NCI-H510A treated with DMSO at 0.1 percent for 48 hours (cell line): ENCODE data around the gene CORO2B.

Experiments used
- DNase-seq: peaks from one replicate; lab custom pipeline; 2025; lab: John Stamatoyannopoulos, UW

Gene CORO2B

DNA sequence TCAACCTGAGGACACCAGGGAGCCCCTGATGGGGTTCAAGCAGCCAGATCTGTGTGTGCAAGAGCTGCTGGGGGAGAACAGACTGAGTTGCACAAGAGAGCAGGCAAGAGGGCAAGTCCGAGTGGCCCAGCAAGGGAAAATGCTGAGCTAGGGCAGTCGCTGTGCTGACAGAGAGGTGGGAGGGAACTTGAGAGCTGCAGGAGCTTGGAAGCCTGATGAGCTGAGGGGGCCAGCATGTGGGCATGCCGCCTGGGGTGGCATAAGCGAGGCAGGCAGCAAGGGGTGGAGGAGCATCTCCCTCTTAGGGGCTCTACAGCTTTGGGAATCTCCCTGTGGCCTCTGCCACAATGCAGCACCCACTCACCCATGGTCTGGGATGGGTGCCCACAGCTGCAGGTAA, 4.7 kb upstream of the CORO2B start:
- no peak for DNase-seq

DNA sequence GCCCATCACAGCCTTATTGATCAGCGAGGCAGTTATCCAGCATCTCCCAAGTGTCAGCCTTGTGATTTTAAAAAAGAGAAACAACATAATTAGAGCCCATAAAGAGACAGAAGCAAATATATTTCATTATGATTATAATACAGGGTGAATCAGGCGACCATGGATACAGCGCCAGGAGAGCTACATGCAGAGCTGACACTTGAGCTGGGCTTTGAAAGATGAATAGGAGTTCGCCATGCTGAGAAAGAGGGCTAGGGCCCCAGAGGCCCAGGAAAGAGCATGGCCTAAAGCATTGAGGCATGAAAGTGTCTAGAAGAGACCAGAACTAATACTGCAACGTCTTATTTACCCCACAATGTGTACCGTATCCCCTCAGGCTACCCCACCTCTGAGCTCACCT, 4.2 kb upstream of the CORO2B start:
- no peak for DNase-seq

DNA sequence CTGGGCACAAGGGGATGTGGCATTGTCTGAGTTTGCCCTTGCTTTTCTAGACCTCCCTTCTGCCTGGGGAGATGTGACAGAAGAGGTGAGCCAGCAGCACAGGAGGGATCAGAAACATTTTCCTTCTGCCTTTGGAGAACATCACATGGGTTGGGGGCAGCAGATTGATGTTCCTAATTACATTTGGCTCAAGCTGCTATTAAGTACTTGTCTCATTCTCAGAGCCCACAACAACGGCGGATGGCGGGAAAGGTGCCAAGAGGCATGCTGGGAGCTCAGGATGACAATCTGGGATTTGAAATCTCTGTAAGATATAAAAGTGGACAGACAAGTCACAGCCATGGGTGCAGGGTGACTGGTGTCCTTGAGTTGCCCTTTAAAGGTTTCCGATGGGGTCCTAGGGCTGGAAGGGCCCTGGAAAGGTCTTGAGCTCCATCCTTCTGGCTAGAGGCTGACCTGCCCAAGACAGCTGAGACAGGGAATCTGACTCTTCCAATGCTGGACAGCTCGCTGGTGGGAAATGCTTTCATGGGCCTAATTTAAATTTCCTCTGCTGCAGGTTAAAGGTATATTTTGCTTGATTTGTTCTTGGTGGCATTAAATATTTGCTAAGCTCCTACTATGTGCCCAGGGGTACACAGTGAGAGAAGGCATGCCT, 2.4 kb upstream of the CORO2B start:
- no peak for DNase-seq

DNA sequence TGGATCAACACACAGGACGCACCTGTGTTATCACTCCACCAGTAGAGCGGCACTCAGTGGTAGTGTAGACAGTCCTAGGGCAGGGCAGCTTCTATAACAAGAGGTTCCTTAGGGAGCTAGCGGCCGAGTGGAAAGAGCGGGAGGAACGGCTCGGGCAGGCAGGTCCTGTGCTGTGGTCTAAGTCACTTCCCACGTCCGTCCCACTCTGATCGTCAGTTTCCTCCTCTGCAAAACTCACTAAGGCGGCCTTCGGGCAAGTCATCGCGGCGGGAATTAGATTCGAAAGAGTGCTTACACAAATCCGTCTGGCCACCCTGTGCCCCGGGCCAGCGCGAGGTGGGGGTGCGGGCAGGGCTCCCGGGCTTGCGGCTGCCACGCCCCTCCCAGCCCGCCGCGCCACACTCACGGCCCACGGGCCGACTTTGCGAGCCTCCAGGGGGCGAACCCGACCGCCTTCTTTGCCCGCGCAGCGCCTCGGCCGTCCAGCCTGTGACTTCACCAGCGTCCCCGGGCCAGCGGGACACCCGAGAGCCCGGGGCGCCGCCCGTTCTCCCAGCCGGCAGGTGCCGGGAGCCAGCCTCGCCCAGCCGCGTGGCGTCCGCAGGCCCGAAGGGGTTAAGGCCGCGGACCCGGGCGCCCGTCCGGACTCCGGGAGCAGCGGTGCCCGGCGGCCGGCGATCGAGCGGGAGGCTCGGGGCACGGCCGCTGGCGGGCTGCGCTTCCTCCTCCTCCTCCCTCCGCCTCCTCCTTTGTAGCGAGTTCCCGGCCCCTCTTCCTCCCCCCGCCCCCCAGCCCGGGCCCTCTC, 416 bp upstream of the CORO2B start:
- peak; percentile 34 for DNase-seq

DNA sequence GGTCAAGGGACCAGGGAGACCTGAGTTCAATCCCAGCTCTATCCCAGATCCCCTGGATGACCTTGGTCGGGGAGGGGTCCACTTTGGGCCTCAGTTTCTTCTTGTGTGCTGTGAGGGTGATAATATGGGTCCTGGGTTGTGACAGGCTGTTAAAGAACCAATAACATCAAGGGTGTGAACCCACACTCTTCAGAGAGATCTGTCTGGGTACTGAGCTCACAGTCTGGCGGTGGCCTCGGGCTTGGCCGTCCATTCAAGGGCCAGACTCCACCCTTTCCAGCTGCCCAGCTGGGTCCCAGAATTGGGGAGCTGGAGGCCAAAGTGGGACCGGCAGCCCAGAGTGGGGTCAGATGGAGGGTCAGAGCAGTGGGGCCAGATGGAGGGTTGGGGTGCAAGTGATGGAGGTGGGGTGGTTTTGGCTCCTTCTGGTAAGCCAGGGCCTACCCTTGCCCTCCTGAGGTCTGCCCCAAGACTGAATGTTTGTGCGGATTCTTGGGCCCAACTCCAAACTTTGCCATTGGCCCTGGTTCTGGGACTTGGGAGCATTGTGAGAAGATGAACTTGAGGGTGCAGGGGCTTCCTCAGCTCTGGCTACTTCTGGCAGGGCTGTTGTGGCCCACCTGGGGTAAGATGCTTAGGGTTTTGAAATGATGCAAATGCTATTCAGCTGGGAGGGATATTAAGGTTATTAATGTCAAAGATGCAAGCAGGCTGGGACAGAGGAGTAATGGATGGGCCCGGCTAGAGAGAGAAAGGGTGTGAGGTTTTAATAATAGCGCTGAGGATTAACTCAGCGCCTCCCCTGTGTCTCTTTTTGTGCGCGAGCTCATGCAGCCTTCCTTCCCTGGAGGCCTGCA, 1.5 kb downstream of the CORO2B start:
- DNase-seq, result no peak

DNA sequence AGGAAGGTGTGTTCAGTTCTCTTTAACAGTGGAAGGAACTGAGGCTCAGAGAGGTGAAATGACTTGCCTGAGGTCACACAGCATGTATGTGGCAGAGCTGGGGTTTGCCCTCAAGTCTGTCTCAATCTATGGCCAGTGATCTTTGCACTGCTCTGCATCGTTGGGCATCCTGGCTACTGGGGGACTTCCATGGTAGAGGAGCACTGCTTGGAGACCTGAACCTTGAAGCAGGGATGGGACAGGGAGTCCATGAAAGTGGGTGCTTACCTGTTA, 2.0 kb downstream of the CORO2B start:
- DNase-seq, result no peak

DNA sequence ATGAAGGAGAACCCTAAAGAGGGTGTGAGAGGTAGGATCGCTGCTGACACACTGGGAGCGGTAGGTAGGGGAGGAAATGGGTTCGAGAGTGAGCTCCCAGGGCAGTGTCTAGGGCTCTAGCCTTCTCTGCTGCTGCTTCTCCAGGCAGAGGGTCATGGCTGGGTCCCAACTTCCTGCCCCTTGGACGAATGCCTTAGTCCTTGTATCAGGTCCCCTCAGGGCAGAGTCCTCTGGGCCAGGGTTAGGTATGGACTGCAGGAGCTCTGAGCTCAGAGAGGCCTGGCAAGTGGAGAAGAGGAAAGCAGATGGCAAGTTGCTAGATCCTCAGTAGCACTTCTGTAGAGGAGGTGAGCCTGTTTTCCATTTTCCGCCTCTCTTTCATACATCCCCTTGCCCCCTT, 2.9 kb downstream of the CORO2B start:
- DNase-seq, result no peak

DNA sequence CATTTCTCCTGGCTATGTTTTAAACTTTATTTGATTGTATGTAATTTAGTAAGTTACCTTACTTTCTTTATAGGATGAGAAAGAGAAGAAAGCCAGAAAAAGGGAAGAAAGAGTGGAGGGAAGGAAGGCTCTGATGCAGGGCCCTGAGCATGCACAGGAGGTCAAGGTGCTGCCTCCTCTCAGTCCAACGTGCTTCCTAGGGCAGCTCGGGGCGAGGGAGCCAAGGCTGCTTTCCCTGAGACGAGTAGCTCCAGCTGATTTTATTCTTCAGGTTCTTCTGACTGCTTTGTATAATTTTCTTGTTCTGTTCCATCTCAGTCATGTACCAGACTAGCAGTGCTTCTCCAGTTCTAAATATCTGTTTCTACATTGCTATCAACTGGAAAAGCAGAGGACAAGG, 3.4 kb downstream of the CORO2B start:
- no peak for DNase-seq

DNA sequence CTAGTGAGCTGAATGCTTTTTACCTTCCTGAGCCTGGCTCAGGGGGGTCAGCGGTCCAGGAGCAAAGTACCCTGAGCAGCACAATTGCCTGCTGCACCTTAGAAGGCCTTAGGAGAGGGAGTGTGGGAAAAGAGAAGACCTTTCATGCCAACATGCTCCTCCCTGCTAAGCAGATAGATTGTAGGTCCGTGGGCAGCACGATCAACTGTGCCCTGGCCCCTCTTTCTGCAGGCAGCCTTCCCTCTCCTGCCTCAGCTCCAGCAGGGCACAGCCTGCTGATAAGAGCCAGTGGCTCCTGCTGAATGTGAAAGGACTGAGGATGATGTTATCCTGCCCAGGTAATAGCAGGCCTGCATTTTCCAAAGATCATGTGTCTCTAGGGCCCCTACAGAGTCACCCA, 4.1 kb downstream of the CORO2B start:
- DNase-seq, result no peak

DNA sequence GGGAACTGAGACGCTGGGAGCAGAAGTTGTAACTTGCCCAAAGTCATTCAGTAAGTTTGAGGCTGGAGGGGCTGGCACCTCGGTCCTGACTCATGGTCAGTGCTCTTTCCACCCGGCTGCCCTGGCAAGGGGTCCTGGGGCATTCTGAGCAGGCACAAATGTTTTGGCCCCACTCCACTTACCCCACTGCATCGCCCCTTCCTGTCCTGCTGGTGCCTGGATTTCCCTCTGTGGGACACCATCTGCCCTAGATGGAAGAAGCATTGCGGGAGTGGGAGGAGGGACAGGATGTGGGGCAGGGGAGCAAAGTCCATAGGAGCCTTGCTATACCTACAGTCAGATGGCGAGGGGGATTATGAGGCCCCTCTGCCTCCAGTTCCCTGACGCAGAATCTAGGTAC, 4.5 kb downstream of the CORO2B start:
- DNase-seq, result no peak

DNA sequence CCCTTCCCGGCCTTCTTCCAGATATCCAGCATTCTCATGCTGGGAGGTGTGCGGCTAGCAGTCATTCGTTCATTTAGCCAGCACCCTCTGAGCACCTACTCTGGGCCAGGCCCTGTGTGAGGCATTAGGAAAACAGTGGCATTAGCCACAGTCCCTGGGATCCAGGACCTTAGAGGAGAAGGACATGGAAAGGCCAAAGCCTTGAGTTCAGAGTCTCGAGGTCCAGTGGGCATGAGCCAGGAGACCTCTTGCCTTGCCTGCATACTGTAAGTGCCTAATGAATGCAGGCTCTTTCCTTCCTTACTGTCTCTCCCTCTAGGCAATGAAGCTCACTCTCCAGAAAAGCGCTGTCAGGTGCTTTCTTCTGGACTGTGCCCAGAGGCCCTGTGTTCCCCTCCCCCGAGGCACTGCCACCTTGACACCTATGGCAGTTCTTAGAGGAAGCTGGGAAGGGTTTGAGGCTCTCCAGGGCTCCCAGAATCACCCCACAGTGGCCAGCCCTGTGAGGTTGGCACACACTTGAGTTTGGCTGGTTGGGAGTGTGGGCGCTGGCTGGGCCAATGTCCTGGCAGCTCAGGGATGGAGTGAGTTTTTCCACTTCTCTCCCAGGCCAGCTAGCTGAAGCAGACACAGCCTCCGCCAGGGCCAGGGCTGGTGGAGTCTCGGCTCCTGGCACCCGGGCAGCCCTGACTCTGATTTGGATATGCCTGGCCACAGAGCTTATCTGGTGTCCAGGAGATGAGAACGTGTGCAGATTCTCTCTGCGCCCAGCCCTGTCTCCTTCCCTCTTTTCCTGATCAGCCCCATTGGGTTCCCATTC, 5.4 kb downstream of the CORO2B start:
- no peak for DNase-seq

DNA sequence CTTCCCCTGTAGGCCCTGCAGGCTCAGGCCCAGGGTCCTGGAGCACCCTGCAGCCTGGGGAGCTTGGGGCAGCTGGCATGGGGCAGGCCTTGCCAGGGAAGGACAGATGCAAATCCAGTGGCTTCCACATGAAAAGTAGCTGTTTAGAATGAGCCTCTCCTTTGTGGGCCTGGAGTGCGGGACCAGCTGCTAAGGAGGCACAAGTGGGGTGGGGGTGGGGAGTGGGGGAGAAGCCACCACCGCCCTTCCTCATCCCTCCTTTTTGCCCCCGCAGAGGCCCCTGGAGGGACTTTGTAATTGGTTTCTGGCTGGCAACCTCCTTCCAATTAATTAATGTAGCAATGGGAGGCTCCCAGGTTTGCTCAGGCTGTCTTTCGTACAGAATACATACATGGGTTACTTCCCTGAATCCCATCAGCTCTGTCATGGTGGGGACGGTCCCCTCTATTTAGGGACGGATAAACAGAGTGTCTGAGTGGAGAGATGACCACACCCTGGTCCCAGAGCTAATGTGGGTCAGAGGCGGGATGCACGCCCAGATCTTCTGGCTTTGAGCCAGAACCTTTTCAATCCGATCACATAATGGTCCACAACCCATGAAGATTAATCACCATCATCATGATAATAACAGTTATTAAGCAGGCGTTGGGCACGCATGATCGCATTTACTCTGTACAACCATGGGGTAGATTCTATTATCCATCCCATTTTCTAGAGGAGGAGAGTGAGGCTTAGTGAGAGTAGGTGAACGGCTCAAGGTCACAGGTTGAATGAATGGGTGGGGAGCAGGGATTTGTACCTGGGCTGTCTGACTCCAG, 6.2 kb downstream of the CORO2B start:
- DNase-seq, result no peak

DNA sequence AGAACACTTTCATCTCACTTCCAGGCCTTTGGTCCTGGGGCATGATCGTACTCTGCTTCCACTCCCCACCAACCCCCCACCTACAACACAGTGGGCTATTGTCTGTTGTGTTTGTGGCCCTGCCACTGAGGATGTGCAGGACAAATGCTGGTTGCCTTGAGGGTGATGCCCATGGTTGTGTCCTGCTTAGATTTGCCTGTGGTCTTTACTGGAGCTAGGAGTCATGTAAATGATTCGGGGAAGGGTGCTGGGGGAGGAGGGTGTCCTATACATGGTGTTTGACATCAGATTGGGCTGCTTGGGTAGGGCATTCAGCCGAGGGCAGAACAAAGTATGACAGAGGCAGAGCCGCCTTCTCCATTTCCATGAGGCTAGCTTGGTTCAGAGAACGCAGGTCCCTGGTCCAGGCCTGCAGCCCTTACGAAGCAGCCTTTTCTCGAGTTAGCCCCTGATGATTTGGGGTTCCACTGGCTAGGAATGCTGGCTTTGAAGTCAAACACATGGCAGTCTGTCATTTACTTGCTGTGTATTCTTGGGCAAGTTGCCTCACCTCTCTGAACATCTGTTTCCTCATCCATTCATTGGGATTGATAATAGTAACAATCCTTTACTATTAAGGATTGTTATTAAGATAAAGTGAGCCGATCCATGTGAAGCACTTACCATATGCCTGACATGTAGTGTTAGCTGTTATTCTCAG, 6.9 kb downstream of the CORO2B start:
- DNase-seq, result no peak

DNA sequence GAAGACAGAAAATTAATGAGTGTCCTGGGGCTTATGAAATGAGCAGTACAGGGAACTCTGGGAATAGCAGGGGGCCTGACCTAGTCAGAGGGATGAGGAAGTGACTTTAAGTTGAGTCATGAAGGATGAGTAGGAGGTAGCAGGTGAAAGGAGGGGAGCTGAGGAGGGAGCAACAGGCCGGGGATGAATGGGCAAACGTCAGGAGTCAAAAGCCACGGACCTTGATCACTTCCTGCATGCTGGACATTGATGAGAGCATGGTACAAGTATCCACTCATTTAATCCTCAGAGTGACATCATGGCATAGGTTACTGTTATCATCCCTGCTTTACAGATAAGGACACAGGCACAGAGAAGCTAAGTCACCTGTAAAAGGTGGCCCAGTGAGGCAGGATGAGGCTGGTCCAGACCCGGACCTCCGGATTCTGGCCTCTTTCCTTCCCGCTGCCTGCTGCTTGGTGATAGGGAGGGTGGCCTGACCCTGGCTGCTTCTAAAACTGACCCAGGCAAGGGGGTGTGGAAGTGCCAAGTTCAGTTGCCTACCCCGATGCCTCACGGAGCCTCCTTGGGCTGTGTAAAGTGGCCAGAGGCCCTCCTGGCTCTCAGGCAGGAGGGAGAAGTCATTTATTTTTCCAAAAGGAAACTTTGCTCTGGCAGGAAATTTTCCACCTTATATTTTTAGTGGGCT, 7.6 kb downstream of the CORO2B start:
- DNase-seq, result no peak

DNA sequence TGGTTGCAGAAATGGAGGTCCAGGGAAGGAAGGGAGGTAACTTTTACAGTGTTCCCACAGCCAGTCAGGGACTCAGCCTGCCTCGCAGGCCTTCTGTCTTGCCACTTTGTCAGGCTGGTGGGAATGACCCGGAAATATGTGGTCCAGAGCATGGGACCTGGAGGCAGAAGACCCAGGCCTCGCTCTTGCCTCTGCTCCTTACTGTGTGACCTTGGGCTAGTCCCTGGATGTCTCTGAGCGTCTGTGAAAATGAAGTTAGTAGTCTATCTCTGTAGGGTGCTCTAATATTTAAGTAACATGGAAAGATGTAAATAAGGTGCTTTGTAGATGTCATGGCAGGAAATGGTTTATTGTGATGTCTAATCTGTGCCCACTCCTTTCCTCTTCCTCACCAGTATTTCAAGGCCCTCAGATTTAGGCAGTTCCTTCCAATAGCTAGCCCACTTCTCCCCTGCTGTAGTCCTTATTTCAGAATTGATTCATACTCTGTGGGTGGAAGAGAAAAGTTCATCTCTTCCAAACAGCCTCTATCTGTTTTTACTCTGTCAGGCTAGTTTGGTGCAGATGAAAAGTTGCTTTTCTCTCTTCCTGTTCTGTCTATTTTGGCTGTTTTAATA, 9.1 kb downstream of the CORO2B start:
- DNase-seq, result no peak

DNA sequence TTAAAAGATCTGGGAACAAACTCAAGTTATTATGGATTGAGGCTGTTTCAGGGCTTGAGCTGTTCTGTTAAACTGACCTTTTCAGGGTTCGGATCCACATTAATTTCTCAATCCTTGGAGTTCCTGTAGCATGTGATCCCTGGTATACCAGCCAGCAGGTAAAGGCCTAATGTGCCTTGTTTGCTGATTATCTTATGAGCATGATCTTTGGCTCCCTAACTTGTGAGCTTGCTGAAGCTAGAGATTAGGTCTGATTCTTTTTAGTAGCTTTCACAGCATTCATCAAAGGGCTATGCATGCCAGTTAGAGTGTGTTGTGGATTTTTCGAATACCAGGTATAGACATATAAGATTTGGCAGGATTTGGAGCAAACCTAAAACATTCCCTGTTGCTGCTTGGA, 10.3 kb downstream of the CORO2B start:
- no peak for DNase-seq

DNA sequence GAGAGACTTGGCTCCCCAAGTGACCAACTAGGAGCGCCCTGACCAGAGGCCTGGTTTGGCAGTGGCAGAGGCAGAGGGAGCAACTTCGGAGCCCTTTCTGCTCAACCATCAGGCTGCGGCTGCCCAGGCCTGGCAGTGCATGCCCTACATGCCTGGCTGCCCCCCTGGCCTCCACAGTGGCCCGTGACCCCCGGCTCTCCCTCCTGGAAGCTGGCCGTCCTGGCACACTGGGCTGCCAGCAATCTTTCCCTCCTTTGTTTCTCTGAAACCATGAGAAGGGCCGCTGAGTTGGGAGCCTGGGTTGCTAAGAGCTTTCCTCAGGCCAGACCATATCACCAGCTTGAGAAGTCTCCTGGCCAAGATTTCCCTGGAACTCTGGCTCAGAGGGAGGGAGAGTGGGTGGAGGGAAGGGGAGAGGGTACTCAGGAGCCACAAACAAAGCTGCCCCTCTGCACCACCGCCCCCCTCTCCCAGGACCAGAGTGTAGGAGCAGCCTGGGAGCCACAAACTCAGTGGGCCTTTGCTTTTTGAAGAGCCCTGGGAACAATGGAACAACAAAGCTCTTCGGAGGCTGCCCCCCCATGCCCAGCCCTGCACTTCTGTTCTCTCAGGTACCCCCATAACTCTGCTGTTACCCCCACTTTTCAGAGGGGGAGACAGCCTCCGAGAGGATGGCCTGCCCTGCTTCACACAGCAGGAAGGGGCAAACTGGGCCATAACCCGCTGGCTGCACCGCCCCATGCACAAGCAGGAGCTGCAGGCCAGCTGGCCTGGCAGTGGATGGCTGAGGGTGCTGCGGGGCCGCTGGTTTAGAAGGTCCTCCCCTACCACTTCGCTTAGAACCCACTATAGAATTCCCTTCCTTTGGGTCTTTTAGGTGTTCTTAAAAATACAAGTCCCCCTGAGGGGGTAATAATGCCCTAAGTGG, 11.3 kb downstream of the CORO2B start:
- DNase-seq, result no peak

DNA sequence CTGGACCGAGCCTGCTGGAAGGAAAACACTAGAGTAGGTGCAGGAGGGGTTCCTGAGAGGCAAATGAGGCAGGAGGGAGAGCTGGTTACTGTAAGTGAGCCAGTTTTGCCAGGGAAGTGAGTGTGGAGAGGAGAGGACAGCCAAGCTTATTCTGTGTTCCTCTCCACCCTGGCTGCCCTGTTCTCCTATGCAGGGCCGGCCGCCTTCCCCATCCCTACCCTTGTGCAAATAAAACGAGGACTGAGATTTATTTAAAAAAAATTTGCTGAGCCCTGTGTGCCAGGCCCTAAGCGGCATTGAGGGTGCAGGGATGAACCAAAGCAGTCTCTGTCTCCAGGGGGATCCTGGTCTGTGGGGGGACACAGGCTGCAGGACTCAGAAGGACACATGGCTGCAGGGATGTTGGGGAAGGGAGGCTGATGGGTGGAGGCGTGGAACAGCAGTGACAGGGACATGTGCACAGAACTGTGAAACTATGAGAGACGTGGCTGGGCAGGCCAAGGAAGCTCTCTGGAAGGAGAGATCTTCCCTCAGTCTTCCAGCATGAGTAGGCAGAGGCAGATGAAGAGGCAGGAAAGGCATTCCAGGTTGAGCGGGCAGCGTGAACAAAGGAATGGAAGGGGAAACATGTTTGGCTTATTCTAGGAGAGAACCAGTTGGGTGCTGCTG, 12.1 kb downstream of the CORO2B start:
- no peak for DNase-seq
